ENCODE results near the gene FMO1.

GRCh38 chr1:171279678-171280077 lies 31.4 kb downstream of the FMO1 start:
- TF ChIP-seq, protein P1, sequence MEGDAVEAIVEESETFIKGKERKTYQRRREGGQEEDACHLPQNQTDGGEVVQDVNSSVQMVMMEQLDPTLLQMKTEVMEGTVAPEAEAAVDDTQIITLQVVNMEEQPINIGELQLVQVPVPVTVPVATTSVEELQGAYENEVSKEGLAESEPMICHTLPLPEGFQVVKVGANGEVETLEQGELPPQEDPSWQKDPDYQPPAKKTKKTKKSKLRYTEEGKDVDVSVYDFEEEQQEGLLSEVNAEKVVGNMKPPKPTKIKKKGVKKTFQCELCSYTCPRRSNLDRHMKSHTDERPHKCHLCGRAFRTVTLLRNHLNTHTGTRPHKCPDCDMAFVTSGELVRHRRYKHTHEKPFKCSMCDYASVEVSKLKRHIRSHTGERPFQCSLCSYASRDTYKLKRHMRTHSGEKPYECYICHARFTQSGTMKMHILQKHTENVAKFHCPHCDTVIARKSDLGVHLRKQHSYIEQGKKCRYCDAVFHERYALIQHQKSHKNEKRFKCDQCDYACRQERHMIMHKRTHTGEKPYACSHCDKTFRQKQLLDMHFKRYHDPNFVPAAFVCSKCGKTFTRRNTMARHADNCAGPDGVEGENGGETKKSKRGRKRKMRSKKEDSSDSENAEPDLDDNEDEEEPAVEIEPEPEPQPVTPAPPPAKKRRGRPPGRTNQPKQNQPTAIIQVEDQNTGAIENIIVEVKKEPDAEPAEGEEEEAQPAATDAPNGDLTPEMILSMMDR (IDR thresholded peaks at IDR 0.05), result no peak
- TF ChIP-seq POLR2A (IDR thresholded peaks at IDR 0.05; ENCODE audit: low read length), result no peak
- no peak for TF ChIP-seq GATA3 (IDR thresholded peaks at IDR 0.05; ENCODE audit: borderline replicate concordance)
- TF ChIP-seq RNF2 (IDR thresholded peaks at IDR 0.05; ENCODE audit: borderline replicate concordance, low read depth), result no peak
- TF ChIP-seq MYC (IDR thresholded peaks at IDR 0.05; ENCODE audit: borderline replicate concordance, low read length), result no peak

Data from A549 (cell line).